NCI-H446 (cell line): Measurements from ENCODE around the gene FCHSD1.

Source experiments
- DNase-seq, 2 experiments: peaks; one replicate each; lab custom pipeline; 2025; lab: John Stamatoyannopoulos, UW

FCHSD1 gene

GRCh38 chr5:141650851-141651727 lies at the start of gene FCHSD1:
Gene FCHSD1, minus strand, starts transcription at chr5:141651418. Its CDS starts 50 bp downstream, at chr5:141651368.
- no peak for DNase-seq

DNA sequence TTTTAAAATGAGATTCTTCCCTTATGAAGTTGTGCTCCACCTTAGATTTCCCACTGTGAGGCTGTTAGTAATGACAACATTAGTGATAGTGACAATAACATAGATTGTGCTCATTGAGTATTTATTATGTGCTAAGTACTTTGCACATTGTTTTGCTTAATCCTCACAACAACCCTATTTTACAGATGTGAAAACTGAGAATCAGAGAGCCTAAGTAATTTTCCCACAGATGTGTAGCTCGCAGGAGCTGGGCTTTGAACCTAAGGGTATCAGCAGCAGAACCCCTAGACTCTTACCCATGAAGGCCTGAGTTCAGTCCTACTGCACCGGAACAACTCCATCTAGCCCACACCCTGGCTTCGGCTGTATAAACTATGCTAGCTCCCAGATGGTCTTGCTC lies 46.4 kb upstream of the FCHSD1 start:
- DNase-seq = no peak

GRCh38 chr5:141696431-141696830 lies 45.2 kb upstream of the FCHSD1 start:
- DNase-seq = no peak

DNA sequence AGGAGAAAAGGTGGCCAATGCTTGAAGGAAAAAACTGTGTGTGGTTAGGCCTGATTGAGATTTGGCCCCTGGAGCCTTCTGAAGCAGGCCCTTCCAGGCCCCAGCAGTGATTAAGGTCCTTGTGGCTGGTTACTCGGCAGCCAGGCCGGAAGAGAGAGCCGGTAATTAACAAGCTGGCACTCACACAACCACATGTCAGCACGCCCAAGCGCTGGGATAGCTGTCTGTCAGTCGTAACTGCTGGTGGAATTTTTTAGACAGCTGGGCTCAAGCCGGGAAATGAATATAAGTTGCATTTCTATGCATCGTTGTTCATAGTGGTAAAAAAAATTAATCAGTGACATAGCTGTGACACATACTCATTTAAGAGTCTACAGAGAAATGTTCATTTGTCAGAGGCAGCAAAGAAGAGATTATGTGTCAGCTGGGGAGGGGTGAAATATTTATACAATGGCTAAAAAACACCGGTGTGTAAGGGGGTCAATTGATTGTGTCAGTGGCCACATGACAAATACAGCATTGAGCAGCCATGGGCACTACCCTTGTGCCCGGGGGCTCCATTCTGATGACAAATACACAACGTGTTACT lies 44.5 kb upstream of the FCHSD1 start:
- DNase-seq = peak in 1 of 2 experiments; percentile 71

DNA sequence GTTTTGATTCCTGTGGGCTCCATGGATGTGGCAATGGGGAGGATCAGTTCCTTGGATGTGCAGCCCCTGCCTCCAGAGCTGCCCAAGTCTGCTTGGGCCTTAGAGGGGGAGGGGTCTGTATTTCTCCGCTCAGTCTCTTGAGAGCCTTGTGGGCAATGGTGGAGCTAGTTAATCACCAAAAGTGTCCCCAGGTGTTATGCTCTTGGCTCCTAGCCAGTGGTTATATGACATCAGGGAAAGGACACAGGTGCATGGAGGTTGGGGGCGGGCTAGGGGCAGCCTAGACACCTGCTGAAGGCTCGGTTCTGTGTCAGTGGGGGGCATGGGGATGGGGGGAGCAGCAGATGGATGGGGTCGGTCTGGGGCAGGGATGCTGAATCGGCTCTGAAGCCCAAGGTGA lies 43.3 kb upstream of the FCHSD1 start:
- no peak for DNase-seq

GRCh38 chr5:141692919-141693725 lies 41.9 kb upstream of the FCHSD1 start:
- no peak for DNase-seq

GRCh38 chr5:141692533-141692888 lies 41.3 kb upstream of the FCHSD1 start:
- DNase-seq = no peak

GRCh38 chr5:141691867-141692532 lies 40.8 kb upstream of the FCHSD1 start:
- peak; percentile 55 to 82 for DNase-seq

DNA sequence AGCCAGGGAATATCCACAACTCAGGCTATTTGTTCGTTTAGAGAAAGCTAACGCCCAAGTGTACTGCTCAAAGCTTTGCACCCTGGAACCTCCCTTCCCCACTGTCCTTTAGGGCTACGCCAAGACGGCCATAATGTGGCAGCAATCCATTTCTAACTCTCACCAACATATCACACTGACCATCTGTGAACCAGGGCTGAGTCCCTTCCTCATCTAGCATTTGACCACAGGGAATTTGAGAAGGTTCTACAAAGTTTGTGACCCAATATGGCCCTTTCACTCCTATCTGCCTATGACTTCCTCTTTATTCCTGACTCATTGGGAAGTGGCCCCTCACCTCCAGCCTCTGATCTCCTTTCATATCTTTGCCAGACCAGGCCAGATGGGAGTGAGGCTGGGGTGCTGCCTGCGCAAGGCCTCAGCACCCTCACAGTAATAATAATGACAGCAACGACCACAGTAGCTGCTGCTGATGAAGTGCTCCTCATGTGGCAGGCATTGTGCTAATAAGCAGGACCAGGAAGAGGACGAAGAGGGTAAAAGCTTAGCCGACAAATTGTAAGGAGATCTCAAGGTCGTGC lies 40.2 kb upstream of the FCHSD1 start:
- DNase-seq = no peak

GRCh38 chr5:141686648-141687416 lies 35.6 kb upstream of the FCHSD1 start:
- no peak for DNase-seq

DNA sequence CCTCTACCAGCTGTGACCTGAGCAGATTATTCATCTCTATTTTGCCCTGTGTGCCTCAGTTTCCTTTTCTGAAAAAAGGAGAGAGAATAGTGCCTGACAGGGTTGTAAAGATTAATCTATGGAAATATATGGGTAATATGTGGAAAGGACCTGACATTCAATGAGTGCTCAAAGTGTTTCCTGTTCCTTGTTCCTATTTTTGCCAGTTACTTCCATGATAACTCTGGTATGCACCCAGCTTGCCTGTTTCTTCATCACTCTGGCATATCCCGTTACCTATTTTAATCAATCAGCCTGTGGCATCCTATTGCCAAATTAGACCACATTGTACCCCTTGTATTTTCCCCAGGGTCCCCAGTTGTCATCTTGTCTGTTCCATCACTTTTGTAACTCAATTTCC lies 34.4 kb upstream of the FCHSD1 start:
- no peak for DNase-seq

- DNase-seq = no peak
Measured at GRCh38 chr5:141683596-141684141, 32.5 kb upstream of the FCHSD1 start.

- no peak for DNase-seq
Measured at GRCh38 chr5:141681695-141682641, 30.8 kb upstream of the FCHSD1 start, which contains the start of gene ARAP3. Gene ARAP3, minus strand, starts transcription at chr5:141682230. Its CDS starts 1,744 bp downstream, at chr5:141680486.

DNA sequence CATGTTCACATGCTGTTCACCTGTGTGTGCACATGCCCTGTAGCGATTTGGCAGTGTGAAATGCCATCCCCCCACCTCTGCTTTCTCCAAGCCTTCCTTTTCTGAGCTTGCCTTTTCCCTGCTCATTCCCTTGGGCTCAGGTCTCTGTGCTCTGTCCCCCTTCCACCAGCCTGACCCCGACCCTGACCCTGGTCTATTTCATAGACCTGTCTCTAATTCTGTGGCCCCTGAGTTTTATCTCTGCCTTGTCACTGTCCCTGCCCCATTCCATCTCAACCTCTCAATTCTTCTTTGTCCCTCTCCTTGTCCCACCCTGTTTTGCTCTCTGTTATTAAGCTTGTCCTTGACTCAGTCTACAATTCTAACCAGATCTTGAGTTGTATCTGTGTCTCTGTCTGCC lies 30.1 kb upstream of the FCHSD1 start:
- DNase-seq = no peak

DNA sequence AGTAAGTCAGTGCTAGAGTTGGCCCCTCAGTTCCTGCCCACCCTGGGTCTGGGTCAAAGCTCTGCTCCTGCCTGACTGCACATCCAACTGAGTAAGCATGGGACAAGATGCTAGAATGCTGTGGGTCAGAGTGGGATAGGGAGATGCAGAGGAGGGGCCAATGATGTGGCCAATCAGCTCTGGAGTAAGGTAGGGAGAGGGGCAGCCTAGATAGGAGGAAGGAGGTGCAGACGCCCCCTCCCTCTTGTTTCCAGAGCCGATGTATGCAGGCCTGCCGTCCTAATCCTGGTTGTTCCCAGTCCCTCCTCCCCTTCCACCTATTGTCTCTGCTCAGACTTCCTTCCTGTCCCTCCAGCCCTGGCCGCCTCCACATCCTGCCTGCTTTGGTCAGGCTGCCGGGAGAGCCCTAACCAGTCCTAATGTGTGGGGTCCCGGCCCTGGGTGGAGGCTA lies 29.6 kb upstream of the FCHSD1 start:
- DNase-seq = no peak

DNA sequence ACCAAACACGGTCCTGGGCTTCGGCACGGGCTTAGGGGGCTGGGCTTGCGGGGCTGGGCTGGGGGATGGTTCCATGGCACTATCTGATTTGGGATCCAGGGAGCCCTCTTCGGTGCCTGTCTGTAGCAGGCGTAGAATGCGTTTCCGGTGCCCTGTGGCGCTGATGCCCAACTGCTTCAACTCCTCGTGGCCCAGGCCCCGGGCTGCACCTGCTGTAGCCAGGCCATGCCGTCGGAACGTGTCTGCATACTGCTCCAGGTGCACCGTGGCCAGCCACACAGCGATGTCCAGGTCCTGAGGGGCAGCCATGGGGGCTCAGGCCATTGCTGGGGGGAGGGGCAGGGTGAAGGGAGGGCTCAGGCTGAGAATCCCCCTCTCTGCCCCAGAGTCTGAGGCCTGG lies 29.0 kb upstream of the FCHSD1 start:
- no peak for DNase-seq

DNA sequence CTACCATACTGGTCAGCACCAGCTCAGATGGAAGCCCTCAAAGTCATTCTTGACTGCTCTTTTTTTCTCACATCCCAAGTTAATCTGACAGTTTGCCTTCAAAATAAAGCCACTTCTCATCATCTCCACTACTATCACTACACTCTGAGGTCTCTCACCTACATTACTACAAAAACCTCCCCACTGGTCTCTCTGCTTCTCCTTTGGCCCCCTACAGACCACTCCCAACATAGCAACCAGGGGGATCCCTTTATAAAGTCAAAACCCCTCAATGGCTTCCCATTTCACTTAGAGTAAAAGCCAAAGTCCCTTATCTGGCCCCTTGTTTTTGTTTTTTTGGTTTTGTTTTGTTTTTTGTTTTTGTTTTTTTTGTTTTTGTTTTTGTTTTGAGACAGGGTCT lies 26.2 kb upstream of the FCHSD1 start:
- no peak for DNase-seq

DNA sequence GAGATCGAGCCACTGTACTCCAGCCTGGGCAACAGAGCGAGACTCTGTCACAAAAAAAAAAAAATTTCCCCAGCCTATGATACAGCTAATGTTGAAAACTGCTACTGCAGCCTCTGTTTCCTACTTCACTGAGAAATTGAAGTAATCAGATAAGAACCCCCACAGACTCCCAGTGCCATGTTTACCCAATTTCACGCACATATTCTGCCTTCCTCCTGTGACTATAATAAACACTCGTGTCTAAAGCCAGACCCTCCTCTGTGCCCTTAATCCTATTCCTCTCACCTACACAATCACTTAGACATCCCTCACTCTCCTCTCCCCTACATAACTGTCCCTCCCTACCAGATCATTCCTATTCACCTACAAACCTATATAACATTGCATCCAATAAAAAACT lies 24.5 kb upstream of the FCHSD1 start:
- no peak for DNase-seq

GRCh38 chr5:141674747-141675146 lies 23.5 kb upstream of the FCHSD1 start:
- no peak for DNase-seq
